ENCODE results near the gene MTMR3.

Gene MTMR3

GRCh38 chr22:29917052-29917902 lies 34.3 kb downstream of the MTMR3 start:
- DNase-seq, result no peak

- DNase-seq, result no peak
These were observed 42.4 kb downstream of the MTMR3 start for GRCh38 chr22:29925402-29925801.

DNA sequence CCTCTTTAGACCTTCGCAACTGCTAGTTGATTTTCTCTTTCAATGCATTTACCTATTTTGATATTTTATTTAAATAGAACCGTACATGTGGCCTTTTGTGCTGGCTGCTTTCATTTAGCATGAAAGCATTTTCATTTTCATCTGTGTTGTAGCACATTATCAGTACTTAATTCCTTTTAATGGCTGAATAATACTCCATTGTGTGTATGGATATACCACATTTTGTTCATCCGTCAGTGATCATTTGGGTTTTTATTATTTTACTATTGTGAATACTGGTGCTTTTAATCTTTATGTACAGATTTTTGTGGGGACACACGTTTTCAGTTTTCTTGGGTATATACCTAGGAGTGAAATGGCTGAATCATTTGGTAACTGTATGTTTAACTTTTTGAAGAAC lies 43.1 kb downstream of the MTMR3 start:
- no peak for DNase-seq

- no peak for DNase-seq
These were observed 49.2 kb downstream of the MTMR3 start for GRCh38 chr22:29932136-29932535.

DNA sequence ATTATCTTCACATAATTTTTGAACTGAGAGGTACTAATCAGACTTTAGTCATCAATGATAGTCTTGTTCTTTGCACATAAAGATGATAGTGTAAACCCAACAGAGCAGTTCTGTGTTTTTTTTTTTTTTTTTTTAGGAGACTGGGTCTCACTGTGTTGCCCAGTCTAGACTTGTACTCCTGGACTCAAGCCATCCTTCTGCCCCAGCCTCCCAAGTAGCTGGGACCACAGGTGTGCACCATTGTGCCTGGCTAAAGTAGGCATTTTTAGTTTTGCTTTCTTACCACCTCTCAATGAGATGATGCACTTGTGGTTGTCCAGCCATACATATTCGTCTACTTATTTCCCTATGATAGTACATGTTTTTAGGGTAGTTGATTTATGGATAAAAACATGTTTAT lies 50.6 kb downstream of the MTMR3 start:
- no peak for DNase-seq

GRCh38 chr22:29934596-29934995 lies 51.6 kb downstream of the MTMR3 start:
- no peak for DNase-seq

- no peak for DNase-seq
These were observed 53.2 kb downstream of the MTMR3 start for GRCh38 chr22:29936186-29936585.

- DNase-seq, result no peak
These were observed 55.1 kb downstream of the MTMR3 start for GRCh38 chr22:29937940-29938693.

DNA sequence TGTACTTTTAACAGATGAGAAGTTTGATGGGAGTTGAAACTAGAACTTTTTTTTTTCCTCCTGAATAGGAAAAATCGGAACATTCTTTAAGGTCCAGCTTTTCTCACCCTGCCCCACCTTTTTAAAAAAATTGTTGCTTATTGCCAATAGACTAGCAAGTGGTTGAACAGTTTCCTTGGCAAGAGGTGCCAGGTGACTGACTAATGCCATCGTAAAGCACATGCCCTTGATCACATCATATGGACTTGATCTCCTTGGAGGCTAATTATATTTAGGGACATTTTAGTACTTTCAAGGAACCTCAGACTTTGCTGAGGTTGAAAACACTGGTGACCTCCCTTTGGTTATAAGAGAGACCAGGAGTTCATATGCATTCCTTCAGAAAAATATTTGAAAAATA lies 57.6 kb downstream of the MTMR3 start:
- no peak for DNase-seq

DNA sequence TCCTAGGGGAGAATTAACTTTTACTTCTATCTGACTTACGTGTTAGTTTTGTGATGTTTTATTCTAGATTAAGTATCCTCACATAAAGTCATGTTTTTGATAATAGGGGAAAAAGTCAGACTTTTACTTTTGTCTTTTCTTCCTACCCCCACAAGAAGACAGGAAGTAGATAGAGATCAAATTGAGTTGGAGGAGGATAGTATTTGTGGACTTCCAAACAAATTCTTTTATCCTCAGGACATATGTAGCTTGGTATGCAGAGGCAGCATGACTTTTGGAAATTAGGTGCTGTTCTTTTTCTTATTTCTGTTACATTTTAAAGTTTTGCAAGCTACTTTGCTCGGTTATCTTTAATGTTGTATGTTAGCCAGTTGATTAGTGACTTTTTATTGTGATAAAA lies 61.4 kb downstream of the MTMR3 start:
- no peak for DNase-seq

GRCh38 chr22:29945435-29945834 lies 62.5 kb downstream of the MTMR3 start:
- no peak for DNase-seq

DNA sequence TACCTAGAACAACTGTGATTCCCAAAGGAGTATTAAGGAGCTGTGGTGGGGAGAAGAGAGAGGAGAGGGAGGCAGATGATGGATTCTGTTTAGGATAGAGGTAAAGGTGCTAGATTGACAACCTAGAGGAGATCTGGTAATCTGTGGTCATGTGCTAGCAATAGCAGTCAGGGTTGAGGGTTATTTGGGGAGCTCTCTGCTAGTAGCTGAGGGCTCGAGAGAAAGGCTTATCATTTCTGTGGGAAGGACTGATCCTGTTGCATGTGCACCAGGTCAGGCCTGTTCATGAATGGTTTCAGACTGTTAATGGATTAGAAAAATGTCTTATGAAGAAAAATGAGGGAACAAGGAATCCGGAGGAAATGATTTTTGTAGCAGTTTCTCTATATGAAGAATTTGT lies 63.2 kb downstream of the MTMR3 start:
- no peak for DNase-seq

- no peak for DNase-seq
These were observed 64.7 kb downstream of the MTMR3 start for GRCh38 chr22:29947410-29948384.

DNA sequence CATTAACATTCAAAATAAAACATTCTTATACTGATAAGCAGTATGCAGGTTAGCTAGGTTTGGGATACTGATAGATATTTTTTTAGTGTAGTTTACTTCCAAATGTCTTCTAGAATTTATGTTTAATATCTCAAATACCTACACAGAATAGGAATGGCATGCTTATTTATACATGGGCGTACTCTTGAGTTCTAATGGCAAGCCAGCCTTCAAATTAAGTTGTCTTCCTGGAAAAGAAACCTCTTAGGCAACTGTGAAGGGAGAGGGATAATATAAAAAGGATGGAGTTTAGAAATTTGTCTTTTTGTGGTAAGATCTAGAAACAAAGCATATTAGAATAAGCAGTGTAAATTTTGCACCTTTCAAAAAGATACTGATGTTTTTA lies 65.4 kb downstream of the MTMR3 start:
- DNase-seq, result no peak

DNA sequence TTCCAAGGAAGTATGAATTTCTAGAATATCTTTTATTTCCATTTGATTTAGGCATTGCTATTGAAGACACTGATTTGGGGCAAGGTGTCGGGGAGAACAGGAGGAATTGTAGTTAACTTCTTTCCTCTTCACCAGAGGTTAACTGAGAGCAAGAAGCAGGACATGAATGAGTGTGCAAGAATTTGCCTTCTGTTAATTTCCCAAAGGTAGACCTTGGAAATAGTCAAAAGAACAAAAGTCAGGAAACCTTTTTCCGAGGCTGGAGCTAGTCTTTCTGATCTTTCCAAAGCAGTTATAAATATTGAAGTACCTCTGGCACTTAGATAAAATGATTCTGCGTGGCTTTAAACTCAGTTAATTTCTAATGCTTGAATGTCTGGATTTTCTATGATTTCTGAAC lies 66.9 kb downstream of the MTMR3 start:
- DNase-seq, result no peak

DNA sequence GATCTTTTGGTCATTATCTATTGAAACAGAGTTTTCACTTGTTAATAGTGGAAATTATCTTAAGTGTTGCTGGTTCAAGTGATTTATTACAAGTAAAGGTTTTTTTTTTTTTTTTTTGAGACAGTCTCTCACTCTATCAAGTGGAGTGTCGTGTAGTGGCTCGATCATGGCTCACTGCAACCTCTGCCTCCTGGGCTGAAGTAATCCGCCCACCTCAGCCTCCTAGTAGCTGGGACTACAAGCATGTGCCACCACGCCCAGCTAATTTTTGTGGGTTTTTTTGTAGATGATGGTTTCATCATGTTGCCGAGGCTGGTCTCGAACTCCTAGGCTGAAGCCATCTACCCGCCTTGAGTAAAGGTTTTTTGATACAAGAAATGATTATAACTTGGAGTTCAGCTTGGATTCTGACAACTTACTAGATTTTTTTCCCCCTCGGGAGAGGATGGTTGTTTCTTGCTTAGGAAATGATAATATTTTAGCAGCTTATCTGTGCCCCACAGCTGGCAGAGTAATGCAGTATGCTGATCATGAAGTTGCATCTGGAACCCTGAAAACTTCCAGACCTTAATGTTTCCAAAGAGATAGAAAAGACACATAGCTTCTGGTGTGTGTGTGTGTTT lies 68.9 kb downstream of the MTMR3 start:
- DNase-seq, result no peak

GRCh38 chr22:29954203-29954855 lies 71.4 kb downstream of the MTMR3 start:
- DNase-seq, result no peak

DNA sequence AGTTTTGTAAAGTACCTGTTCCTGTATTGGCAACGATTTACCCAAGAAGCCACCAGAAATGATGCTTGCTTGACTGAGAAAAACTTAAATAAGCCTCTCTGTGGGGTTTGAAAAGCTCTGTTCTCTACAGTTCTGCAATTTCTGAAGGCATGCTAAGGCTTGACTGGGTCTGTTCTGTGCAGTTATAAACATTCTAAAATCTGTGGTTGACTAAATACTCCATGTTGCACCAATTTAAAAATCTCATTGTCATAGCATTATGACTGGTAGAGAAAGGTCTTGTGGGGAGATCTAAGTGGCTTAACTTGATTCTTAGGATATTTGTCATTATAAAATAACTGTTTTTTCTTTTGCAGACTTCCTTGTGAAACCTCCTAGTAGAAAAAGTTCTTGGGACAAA lies 73.7 kb downstream of the MTMR3 start:
- DNase-seq, result no peak

DNA sequence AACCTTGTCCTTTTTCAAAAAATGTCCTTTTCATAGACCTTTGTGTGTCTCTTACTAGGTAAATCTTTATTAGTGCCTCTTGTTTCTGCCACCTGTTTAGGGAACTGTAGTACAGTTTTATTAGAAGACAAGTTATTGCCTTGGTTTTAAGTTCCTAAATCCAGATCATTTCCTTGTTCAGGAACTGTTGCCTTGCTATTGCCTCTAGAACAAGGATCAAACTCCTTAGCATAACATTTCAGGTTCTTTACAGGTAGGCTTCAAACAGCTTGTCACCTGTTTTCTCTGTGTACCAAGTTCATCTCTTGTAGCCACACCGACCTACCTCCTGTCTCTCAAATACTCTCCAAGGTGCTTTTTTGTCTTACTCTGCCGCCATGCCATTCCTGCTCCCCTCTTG lies 75.2 kb downstream of the MTMR3 start:
- no peak for DNase-seq

DNA sequence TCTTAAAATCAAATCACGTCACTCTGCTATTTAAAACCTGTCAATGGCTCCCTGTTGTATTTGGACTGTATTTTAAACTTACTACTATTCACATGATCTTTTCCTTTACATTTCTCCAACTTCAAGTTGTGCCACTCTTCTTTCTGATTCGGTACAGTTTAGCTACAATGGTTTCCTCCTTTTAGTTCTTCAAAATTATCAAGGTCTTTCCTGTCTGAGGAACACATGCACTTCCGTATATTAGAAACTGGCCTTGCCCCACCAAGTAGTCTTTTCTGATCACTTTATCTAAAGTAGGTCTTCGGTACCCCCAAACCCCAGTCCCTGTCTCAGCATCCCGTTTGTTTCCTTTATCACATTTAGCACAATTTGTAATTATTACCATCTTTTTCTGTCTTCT lies 81.8 kb downstream of the MTMR3 start:
- DNase-seq, result no peak

DNA sequence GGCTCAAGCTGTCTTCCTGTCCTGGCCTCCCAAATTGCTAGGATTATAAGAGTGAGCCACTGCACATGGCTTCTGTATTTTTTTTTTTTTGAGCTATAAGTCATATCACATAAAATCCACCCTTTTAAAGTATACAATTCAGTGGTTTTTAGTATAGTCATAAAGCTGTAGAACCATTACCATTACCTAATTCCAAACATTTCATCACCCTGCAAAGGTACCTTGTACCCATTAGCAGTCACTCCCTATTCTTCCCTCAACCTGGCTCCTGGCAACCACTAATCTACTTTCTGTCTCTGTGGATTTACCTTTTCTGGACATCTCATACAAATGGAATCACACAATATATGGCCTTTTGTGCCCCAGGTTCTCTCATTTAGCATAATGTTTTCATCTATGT lies 84.5 kb downstream of the MTMR3 start:
- DNase-seq, result no peak

GRCh38 chr22:29971607-29972006 lies 88.6 kb downstream of the MTMR3 start:
- DNase-seq, result no peak
